ENCODE data around the gene COMMD2.

DNA sequence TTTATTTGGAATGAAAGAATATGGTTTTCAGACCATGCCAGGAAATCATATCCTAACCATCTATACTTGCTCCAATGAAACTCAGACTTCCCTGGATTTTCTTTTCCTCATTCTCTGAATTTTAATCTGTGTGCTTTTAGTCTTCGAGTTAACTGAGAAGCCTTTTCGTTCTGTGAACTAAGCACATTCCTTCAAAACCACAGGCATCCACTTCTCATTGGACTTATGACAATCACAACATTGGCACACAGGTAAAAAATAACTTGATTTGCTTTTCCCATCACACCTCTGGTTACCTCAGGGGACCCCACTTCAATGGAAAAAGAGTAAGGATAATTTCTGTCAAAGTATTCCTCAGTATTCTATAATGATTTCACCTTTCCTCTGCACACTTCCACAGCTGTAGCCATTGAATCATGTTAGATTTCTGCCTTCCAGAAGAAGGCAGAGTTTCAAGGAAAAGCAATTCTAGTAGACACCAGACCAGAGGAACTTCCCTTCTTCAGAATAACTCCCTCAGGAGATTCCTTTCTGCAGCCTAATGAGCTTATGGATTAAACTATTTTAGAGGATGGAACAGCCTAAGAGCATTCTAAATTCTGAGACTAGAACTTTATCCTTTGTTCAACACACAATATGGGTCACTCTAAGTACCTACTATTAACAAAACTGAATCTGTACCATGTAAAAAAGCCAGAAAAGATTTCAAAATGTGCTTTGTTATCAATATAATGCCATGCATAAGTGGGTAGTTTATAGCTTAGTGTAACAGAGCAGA is 15.9 kb downstream of the COMMD2 start:
- TF ChIP-seq, protein P1, sequence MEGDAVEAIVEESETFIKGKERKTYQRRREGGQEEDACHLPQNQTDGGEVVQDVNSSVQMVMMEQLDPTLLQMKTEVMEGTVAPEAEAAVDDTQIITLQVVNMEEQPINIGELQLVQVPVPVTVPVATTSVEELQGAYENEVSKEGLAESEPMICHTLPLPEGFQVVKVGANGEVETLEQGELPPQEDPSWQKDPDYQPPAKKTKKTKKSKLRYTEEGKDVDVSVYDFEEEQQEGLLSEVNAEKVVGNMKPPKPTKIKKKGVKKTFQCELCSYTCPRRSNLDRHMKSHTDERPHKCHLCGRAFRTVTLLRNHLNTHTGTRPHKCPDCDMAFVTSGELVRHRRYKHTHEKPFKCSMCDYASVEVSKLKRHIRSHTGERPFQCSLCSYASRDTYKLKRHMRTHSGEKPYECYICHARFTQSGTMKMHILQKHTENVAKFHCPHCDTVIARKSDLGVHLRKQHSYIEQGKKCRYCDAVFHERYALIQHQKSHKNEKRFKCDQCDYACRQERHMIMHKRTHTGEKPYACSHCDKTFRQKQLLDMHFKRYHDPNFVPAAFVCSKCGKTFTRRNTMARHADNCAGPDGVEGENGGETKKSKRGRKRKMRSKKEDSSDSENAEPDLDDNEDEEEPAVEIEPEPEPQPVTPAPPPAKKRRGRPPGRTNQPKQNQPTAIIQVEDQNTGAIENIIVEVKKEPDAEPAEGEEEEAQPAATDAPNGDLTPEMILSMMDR (IDR thresholded peaks at IDR 0.05), result no peak
- no peak for TF ChIP-seq YY1 (IDR thresholded peaks at IDR 0.05; ENCODE audit: low read depth)
- TF ChIP-seq, protein P2, sequence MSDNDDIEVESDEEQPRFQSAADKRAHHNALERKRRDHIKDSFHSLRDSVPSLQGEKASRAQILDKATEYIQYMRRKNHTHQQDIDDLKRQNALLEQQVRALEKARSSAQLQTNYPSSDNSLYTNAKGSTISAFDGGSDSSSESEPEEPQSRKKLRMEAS (IDR thresholded peaks at IDR 0.05; ENCODE audit: low read depth), result no peak
- no peak for TF ChIP-seq EZH2phosphoT487 (IDR thresholded peaks at IDR 0.05; ENCODE audit: borderline replicate concordance, low read depth)
- no peak for TF ChIP-seq TAF1 (IDR thresholded peaks at IDR 0.05; ENCODE audit: borderline replicate concordance, low read depth, low read length)
- TF ChIP-seq, protein P3, sequence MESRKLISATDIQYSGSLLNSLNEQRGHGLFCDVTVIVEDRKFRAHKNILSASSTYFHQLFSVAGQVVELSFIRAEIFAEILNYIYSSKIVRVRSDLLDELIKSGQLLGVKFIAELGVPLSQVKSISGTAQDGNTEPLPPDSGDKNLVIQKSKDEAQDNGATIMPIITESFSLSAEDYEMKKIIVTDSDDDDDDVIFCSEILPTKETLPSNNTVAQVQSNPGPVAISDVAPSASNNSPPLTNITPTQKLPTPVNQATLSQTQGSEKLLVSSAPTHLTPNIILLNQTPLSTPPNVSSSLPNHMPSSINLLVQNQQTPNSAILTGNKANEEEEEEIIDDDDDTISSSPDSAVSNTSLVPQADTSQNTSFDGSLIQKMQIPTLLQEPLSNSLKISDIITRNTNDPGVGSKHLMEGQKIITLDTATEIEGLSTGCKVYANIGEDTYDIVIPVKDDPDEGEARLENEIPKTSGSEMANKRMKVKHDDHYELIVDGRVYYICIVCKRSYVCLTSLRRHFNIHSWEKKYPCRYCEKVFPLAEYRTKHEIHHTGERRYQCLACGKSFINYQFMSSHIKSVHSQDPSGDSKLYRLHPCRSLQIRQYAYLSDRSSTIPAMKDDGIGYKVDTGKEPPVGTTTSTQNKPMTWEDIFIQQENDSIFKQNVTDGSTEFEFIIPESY (IDR thresholded peaks at IDR 0.05; ENCODE audit: borderline replicate concordance, low read depth), result no peak
- TF ChIP-seq TEAD4 (IDR thresholded peaks at IDR 0.05; ENCODE audit: borderline replicate concordance, insufficient read depth), result no peak
- TF ChIP-seq, protein P4, sequence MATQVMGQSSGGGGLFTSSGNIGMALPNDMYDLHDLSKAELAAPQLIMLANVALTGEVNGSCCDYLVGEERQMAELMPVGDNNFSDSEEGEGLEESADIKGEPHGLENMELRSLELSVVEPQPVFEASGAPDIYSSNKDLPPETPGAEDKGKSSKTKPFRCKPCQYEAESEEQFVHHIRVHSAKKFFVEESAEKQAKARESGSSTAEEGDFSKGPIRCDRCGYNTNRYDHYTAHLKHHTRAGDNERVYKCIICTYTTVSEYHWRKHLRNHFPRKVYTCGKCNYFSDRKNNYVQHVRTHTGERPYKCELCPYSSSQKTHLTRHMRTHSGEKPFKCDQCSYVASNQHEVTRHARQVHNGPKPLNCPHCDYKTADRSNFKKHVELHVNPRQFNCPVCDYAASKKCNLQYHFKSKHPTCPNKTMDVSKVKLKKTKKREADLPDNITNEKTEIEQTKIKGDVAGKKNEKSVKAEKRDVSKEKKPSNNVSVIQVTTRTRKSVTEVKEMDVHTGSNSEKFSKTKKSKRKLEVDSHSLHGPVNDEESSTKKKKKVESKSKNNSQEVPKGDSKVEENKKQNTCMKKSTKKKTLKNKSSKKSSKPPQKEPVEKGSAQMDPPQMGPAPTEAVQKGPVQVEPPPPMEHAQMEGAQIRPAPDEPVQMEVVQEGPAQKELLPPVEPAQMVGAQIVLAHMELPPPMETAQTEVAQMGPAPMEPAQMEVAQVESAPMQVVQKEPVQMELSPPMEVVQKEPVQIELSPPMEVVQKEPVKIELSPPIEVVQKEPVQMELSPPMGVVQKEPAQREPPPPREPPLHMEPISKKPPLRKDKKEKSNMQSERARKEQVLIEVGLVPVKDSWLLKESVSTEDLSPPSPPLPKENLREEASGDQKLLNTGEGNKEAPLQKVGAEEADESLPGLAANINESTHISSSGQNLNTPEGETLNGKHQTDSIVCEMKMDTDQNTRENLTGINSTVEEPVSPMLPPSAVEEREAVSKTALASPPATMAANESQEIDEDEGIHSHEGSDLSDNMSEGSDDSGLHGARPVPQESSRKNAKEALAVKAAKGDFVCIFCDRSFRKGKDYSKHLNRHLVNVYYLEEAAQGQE (IDR thresholded peaks at IDR 0.05; ENCODE audit: low read depth, low read length), result no peak

Data from SK-N-SH (cell line).